Lower lobe of right lung (tissue), 2 donors: ENCODE data around the gene RPA3. TPM values are rescaled to one million over a fixed set of nuclear protein-coding genes. Genes with fewer than 3 reads are reported as not detected.

Experiments used
- ATAC-seq, 2 donors: fragments of 200-7000 bp; cut with Tn5 transposase; one replicate each; pipeline ENCODE4 v1.9.1; 2020 to 2022; ENCODE audit warnings: mild to moderate bottlenecking in 2 of 2, moderate library complexity in 2 of 2
- DNase-seq: peaks from one replicate; pipeline ENCODE4 v3.0.0-alpha.2; 2020
- H3K27ac ChIP-seq: fragments of 200-600 bp; one replicate; pipeline ENCODE4 v1.8.0; 2022
- H3K27me3 ChIP-seq: fragments of 200-600 bp; one replicate; pipeline ENCODE4 v1.8.0; 2022; ENCODE audit warnings: low read depth
- H3K36me3 ChIP-seq: fragments of 200-600 bp; one replicate; pipeline ENCODE4 v1.8.0; 2022; ENCODE audit warnings: mild to moderate bottlenecking
- H3K4me1 ChIP-seq: fragments of 200-600 bp; one replicate; pipeline ENCODE4 v1.8.0; 2022
- H3K4me3 ChIP-seq: fragments of 200-600 bp; one replicate; pipeline ENCODE4 v1.8.0; 2022; ENCODE audit warnings: mild to moderate bottlenecking
- H3K9me3 ChIP-seq: fragments of 200-600 bp; one replicate; pipeline ENCODE4 v1.8.0; 2022
- CTCF ChIP-seq: fragments of 200-600 bp; IDR thresholded peaks from one replicate; pipeline ENCODE4 v1.8.0; 2022; ENCODE audit warnings: antibody characterized with exemption, mild to moderate bottlenecking
- intact Hi-C: fragments of 100-400 bp; cut with DNase I; formaldehyde crosslinking; loops from one replicate; pipeline ENCODE4 v1.11.0; 2022
- total RNA-seq: library from RNA; stranded (reverse); fragmentation: NEBNext Ultra II Directional; extraction: Animal tissue kit (Norgen Biotek cat#: 25700); gene quantifications from one replicate; pipeline ENCODE4 v1.2.1, GENCODE V29; 2021
- donor health status: DM: no; HTN: yes; CAD: no; lungs with severe emphysema.

RPA3 gene
- total RNA-seq, 1 donor from 2014 or later: 27.4 TPM

- H3K4me1 ChIP-seq: no peaks in the 10 kb centered on the region
- ATAC-seq (no peak), DNase-seq (no peak)
- H3K27ac ChIP-seq: no peak overlapping the region
- TF ChIP-seq CTCF: no peak
- no peaks in the 10 kb centered on the region for H3K9me3 ChIP-seq
- no peaks in the 10 kb centered on the region for H3K36me3 ChIP-seq
- H3K4me3 ChIP-seq: no peak overlapping the region
- no peaks in the 10 kb centered on the region for H3K27me3 ChIP-seq
- intact Hi-C loops: no loop called here
These were observed 100.0 kb downstream of the RPA3 start for GRCh38 chr7:7618410-7618809.

GRCh38 chr7:7617550-7617949, 100.9 kb downstream of the RPA3 start:
- DNase-seq (no peak), ATAC-seq (no peak)
- Histone ChIP-seq H3K27me3 (no peaks in the 10 kb centered on the region), H3K9me3 (no peaks in the 10 kb centered on the region), H3K4me3 (no peak overlapping the region), H3K27ac (no peak overlapping the region), H3K36me3 (no peaks in the 10 kb centered on the region), H3K4me1 (no peaks in the 10 kb centered on the region)
- TF ChIP-seq CTCF: no peak
- intact Hi-C loops: no loop called here

GRCh38 chr7:7614018-7614741, 104.2 kb downstream of the RPA3 start:
- no peak for TF ChIP-seq CTCF
- no peaks in the 10 kb centered on the region for H3K9me3 ChIP-seq
- no peak overlapping the region for H3K4me3 ChIP-seq
- H3K4me1 ChIP-seq: no peaks in the 10 kb centered on the region
- no peak for ATAC-seq
- no peak overlapping the region for H3K27ac ChIP-seq
- intact Hi-C loops: no loop called here
- peaks cover 9% of the 10 kb centered on the region for H3K36me3 ChIP-seq
- DNase-seq: no peak
- H3K27me3 ChIP-seq: no peaks in the 10 kb centered on the region

- DNase-seq (no peak), ATAC-seq (no peak)
- Histone ChIP-seq H3K4me1 (no peaks in the 10 kb centered on the region), H3K4me3 (no peak overlapping the region), H3K36me3 (peaks cover 17% of the 10 kb centered on the region), H3K27me3 (no peaks in the 10 kb centered on the region), H3K27ac (no peak overlapping the region), H3K9me3 (no peaks in the 10 kb centered on the region)
- intact Hi-C loops: no loop called here
- TF ChIP-seq CTCF: no peak
These were observed 105.2 kb downstream of the RPA3 start for GRCh38 chr7:7613210-7613609.

- no peak overlapping the region for H3K27ac ChIP-seq
- no peak for TF ChIP-seq CTCF
- ATAC-seq: no peak
- H3K4me1 ChIP-seq: no peaks in the 10 kb centered on the region
- peaks cover 24% of the 10 kb centered on the region for H3K36me3 ChIP-seq
- intact Hi-C loops: no loop called here
- no peaks in the 10 kb centered on the region for H3K27me3 ChIP-seq
- DNase-seq: no peak
- H3K9me3 ChIP-seq: no peaks in the 10 kb centered on the region
- H3K4me3 ChIP-seq: no peak overlapping the region
These were observed 105.9 kb downstream of the RPA3 start for GRCh38 chr7:7612519-7612918.
